ENCODE data around the gene MB21D2. TPM values are rescaled to one million over a fixed set of nuclear protein-coding genes. Genes with fewer than 3 reads are reported as not detected.
"Not testable (repeated sequence)": the region's sequence is repeated elsewhere in the genome, so short reads cannot be mapped to it uniquely, and the experiment has no call there.

The MB21D2 gene
- total RNA-seq, 1 donor from 2014 or later = 0.23 TPM

DNA sequence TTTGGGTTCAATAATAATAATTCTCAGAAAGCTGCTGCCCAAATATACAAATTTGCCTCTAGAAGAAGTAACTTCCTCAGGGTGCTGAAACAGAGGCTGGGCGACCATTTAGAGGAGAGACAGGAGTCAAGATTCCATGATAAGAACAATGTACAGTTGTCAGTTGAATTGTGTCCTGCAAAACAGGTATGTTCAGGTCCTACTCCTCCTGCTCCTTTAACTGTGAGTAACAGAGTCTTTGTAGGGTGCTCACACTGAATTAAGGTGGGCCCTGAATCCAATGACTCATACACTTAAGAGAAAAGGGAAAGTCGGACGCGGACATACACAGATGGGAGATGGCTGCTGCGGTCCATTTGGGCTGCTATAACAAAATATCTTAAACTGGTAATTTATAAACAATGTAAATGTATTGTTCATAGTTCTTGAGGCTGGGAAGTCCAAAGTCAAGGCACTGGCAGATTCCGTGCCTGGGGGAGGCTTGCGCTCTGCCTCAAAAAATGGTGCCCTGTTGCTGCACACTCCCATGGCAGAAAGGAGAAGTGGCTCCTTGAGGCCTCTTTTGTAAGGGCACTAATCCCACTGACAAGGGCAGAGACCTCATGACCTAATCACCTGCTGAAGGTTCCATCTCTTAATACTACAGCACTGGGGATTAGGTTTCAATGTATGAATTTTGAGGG, 55.1 kb downstream of the MB21D2 start:
- ATAC-seq (no peak), DNase-seq (ENCODE audit: low spot score) (no peak)

DNA sequence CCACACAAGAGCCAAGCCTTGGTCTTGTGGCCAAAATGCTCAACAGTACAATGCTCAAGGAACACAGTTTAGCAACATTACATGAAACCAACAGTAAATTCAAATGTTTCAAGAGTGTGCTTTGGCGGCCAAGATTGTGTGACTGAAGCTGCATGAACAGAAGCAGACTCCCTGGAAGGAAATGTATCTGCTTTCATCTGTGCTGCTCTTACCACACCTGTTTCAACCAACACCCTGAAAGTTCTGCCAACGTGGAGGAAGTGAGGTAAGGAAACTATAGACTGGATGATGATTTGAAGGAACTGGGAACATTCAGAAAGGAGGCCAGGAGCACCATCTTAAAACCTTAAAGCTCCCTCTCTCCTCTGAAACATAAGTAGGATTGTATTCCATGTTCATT, 55.7 kb downstream of the MB21D2 start:
- DNase-seq (ENCODE audit: low spot score) = no peak
- ATAC-seq = no peak

DNA sequence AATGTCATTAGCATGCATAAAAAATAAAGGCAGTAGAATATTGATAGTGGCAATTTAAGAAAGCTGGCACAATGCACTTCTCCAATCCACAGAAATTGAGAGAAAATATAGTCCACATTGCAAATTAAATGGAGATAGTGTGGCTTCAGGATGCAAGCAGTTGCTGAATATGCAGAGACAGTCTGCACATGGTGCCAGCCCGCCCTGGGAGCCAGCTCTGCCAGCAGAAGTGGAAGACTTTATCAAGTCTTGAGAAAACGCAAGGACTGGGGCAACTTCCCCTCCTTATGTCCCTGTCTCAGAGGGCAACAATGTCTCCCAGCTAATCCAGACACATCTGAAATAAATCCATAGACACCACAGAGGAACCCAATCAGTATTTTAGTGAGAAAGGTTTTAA, 57.2 kb downstream of the MB21D2 start:
- no peak for DNase-seq (ENCODE audit: low spot score)

DNA sequence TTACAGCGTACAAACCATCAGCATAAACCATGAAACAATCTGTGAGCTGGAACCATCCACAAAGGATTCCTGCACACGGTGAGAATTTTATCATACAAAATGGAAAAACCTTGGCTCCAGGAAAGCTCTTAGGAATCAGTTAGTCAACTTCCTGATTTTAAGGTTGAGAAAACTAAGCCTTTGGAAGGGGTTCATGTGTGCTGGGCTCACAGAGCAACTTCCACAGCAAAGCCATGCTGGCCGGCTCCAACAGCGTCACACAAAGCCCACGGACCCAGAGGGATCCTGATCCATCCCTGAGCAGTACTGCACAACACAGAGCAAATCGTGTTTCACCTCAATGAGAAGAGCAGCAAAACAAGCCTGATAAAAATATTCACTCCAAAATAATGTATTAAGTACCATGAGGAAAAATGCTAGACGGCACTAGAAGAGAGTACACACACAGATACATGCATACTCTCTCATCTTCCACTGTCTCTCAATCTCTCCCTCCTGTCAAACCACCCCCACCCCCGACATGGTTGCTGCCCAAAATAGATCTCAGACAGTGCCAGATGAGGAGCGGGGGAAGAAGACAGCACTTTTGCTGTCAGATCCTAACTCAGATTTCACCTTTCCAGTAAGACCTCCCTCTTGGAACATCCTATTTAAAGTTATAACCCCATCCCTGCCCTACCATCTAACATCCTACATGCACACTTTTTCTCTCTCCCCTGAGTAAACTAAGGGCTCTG, 58.6 kb downstream of the MB21D2 start:
- ATAC-seq (no peak), DNase-seq (ENCODE audit: low spot score) (no peak)

More for the DNA sequence above, 57.2 kb downstream of the MB21D2 start:
- no peak for ATAC-seq

DNA sequence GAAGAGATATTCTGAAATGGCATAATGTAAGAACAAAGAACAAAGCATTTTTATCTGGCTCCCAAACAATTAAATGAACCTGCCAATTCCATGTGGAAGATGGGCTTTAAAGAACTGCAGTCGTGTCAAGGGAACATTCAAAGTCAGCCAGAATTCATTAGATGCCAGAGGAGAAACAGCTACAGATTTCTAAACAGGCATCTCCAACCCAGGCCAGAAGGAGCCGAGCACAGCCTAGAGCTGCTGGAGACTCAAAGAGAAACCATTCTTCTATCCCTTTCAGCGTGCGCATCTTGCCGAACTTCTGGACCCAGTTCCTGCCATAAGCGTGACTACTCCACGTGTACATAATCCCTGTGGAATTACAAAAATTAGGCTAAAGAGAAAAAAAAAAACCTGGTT, 60.4 kb downstream of the MB21D2 start:
- no peak for ATAC-seq

DNA sequence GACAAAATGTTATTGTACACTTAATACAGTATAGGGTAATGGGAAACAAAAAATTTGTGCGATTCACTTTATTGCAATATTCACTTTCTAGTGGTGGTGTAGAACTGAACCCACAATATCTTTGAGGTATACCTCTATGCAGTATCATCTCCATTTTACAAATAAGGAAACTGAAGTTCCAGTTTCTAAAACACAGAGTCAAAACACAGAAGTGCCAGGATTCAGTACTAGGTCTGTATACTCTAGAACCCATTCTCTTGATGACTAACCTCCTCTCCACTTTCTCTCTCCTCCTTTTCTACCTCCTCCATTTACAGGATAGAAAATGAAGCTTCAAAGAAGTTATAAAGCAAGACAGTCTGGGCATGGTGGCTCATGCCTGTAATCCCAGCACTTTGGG, 62.2 kb downstream of the MB21D2 start:
- DNase-seq (ENCODE audit: low spot score) (no peak), ATAC-seq (no peak)

More for the DNA sequence above, 60.4 kb downstream of the MB21D2 start:
- no peak for DNase-seq (ENCODE audit: low spot score)

DNA sequence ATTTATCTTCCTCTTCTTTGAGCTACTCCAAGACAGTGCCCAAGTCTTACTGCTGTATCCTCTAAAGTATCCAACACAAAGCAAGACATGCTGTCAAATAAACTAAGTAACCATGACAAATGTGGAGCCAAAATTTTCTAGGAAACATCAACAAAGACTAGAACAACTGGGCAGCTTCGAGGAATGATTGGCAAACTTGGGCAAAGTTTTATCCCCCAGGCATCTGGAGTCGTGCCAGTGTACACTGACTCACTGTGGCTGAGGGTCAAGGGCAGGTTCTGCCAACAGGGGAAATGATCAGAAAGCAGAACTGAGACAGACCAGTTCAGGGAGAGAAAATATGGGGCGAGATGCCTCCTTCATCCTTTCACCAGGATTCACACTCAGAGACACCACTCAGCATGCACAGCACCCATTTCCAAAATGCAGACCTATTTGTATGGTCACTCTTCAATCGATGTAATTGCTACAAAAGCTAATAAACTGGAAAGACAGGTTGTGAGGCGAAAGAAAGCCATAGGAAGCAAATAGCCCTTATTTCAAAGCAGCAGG, 65.8 kb downstream of the MB21D2 start:
- ATAC-seq (peak; percentile 91), DNase-seq (ENCODE audit: low spot score) (peak; percentile 86)

DNA sequence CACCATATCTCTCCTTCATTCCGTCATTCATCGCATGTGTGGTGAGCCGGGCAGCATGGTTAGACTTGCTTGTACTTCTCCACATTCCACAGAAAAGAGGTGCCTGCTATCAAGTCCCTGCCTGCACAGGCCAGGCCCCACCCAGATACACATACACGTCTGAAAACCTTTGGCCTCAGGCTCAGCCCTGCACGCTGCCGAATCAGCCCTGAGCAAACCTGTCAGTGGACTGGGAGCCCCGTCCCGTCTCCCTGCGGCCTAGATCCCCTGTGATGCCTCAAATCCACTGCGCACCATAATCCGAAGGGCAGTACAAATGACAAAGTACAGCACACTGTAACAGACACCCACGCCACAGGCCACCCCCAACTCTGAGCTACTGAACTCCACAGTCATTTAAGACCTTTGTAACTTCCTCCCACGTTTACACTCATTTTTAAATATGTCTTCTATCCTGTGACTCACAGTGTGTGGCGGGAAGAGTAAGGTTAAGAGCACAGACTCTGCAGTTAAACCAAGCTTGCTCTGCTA, 67.1 kb downstream of the MB21D2 start:
- DNase-seq (ENCODE audit: low spot score) (no peak), ATAC-seq (peak; percentile 40)

DNA sequence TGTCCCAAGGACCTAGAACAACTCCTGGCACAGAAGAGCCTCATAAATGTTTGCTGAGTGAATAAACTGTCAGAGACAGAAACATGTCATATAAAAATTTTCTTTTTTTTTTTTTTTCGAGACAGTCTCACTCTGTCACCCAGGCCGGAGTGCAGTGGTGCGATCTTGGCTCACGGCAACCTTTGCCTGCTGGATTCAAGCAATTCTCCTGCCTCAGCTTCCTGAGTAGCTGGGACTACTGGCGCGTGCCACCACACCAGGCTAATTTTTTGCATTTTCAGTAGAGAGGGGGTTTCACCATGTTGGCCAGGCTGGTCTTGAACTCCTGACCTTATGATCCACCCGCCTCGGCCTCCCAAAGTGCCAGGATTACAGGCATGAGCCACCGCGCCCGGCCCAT, 67.8 kb downstream of the MB21D2 start:
- ATAC-seq; DNase-seq (ENCODE audit: low spot score): not testable (repeated sequence)

DNA sequence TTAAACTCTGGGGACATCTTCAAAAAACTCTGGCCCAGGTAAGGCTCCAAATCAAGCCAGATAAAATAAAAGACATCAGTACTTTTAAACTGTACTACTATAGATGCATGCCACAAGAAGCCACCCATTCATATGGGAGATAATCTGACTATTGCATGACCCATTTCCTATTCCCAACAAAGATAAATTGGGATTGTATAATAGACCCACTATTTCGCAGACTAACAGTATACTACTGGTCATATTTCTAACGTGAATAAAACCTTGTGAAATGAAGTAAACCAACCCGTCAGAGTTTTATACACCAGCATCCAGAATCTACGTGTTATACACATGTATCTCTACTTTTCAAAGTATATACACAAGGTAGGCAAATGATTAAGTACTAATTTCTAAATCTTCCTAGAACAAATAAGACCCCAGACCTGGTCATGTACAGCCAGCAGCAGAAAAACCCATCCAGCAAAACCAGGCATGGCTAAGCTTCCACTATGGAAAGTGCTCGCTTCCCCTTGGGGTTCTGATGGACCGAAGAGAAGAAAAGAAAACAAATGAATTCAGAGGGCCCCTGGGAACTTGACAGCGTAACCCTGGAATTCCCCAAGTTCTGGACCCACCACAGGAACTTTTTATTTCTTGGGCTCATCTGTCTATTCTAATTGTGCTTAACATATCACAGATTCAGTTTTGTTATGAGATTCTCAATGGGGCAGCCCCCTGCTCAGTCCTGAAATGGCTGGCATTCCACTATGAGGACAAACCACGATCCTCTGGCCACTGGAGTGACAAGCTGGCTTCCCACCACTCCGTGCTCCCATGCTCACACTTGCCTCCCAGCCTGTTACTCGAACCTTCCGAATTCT, 69.1 kb downstream of the MB21D2 start:
- DNase-seq (ENCODE audit: low spot score) = no peak
- ATAC-seq = no peak

DNA sequence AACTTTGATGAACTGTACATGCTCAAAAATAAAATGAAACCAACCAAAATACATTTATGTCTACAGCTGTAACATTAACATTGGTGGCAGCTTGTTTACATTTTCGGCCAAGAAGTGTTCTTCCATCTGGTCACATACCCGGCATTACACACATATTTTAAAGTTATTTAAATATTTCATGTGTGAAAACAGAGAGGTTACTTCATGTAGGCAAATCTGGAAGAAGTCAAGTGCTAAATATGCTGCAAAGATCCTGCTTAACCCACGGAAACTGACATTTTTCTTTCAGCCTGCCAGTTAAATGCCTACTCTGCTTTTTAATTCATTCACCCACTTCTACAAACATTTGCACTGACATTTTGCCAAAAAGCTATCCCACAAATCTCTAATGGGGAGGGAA, 69.7 kb downstream of the MB21D2 start:
- ATAC-seq = no peak
- no peak for DNase-seq (ENCODE audit: low spot score)

DNA sequence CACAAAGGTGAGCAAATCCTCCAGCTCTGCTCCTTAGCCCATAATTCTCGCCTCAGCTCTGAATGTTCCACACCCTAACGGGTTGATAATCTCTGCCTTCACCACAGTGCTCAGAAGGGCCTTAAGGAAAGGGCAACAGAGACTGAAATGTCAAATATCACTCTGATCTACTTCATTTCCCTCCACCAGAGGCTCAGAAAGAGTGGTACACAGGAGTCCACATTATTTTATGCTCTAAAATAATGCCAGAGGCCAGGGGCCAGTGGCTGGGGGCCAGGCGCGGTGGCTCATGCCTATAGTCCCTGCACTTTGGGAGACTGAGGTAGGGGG, 72.2 kb downstream of the MB21D2 start:
- no peak for DNase-seq (ENCODE audit: low spot score)

DNA sequence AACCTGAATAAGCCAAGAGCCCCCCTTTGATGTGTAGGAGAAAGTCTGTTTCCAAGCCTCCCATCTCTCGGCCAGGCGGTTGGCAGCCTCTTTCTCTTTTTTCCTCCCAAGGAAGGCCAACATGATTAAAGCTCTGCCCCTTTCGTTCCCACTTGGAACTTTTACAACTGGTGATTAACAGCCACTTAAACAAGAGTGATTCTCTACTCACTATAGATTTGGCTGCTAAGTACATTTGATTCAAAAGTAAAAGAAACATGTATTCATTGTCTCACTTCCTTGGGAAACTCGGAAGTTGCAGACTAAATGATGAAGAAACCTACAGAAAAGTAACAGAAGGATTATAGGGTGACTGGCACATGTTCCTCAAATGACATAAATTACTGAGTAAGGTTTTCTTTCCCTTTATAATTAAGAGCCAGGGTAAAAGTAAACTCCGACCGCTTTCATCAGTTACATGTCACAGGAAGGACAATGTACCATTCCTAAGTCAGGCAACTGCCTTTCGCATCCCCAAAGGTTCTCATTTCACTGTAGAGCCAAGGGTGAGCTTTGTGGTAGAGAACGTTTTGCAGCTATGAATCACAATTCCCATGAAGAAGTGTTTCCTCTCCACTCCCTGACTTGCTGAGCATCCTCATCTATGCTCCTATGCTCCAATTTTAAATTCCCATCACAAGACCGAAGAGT, 72.7 kb downstream of the MB21D2 start:
- DNase-seq (ENCODE audit: low spot score) (no peak), ATAC-seq (no peak)

More for the DNA sequence above, 72.2 kb downstream of the MB21D2 start:
- ATAC-seq = no peak

DNA sequence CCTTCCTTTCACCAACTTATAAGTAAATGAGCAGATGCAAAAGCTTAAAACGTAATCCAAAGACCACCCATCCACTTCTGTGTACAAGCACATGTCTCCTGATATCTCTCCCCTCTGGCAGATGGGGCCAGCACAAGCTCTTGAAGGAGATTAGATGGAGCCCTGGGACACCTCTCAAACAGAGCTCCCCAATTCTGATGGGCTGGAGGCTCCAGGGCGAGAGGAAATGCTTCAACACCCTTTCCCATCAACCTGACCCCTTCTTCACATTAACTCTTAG, 73.2 kb downstream of the MB21D2 start:
- ATAC-seq (no peak), DNase-seq (ENCODE audit: low spot score) (no peak)

DNA sequence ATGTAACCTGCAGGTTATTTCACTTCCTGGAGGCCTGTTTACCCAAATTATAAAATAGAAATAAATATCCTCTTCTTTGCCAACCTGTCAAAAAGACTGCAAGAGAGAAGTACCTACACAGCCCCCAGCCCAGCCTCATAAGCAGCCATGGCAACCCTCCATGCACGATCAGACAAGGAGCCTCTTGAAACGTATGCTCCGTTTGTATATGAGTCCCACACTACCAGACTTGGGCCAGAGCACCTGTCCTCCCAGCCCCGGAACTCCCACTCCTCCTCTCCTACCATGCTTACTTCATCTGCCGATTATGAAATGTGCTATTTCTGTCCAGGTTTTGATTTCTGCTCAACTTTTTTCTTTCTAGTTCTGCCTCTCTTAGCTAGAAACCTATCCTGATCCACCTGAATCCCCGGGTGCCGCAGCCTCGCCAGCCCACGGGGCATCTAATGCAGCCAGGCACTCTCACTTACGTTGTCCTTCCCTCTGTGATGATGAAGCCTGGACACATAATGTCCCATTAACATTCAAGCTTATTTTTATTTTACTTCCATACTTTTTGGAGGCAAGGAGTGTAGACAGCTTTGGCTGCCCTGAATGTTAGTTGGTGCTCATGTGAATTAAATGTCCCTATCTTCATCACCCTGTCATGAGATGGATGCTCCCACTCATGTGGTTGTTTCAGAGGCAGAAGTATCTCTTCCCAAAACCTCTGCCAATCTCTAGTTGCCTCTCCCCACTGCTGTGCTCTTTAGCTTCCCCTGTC, 73.8 kb downstream of the MB21D2 start:
- ATAC-seq = no peak
- DNase-seq (ENCODE audit: low spot score) = no peak

DNA sequence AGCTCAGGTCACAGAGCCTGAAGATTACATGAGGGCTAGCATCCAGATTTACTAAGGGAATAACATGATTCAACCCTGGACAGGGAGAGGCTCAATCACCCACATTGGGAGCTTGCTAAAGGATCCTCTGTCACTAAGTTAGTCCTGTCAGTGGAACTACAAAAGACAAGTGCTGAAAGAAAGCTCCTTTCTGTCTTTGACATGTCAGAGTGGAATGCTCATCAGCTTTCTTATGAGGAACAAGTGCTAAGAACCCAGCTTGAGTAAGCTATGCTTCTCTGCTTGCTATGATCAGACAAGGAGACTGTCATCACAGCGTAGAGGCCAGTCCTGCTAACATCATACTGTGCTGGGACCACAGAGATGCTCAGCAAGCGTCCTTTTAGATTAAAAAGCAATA, 74.5 kb downstream of the MB21D2 start:
- no peak for ATAC-seq
- no peak for DNase-seq (ENCODE audit: low spot score)

DNA sequence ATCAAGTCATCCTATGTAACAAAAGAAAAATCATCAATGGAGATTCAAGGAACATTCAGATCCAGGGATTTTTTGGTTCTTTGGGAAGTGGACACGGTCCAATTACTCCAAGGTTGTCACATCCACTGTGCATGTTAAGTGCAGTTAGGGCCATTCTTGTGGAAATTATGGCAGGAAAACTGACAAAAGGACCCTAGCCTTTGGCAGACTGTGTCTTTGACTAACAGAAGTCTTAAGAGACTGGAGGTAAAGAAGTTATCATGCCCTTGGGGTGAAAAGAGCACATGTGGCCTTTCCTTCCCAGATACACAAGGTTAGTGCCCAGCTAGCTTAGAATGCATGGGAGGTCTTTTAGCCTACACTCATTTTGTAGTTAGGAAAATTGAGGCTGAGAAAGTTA, 74.9 kb downstream of the MB21D2 start:
- ATAC-seq = no peak

DNA sequence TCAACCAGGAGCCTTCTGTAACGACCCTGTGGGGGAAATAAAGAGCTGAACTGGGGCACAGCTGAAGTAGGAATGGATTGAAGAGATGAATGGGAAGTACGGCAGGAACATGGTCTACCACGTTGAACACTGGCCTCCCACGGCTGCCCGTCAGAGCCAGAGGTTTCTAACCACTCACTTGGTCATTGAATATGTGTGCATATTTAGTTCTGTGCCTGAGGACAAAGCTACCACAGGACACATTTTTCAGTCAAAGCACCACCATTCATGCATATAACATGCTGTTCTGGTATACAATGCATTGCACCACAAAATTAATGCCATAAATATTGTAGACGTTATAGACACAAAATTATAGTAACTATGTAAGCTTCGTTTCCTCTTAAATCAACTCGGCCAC, 75.5 kb downstream of the MB21D2 start:
- ATAC-seq (no peak), DNase-seq (ENCODE audit: low spot score) (no peak)

More for the DNA sequence above, 74.9 kb downstream of the MB21D2 start:
- DNase-seq (ENCODE audit: low spot score) = no peak

DNA sequence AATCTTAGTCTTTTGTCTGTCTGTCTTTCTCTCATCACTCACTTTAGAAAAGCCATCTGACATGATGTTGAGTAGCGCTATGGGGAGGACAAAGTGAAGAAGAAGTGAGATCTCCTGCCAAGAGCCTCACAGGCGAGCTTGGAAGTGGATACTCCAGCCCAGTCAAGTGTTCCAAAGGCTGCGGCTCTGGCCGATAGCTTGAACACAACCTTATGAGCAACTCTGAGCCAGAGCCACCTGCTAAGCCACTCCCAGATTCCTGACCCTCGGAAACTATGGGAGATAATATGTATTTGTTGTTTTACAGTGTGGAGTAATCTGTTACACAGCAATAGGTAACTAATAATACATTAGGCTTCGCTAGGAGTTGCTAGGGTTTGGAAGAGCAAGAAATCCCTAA, 76.2 kb downstream of the MB21D2 start:
- no peak for ATAC-seq
- DNase-seq (ENCODE audit: low spot score) = no peak
